Heart right ventricle (tissue), 16 donors: ENCODE results near the gene NAALAD2. TPM values are rescaled to one million over a fixed set of nuclear protein-coding genes. Genes with fewer than 3 reads are reported as not detected.

Source experiments
- ATAC-seq, 8 donors: fragments of 200-7000 bp; cut with Tn5 transposase; one replicate each; pipeline ENCODE4 v1.9.1; 2020; ENCODE audit warnings: mild to moderate bottlenecking in 8 of 8, moderate library complexity in 8 of 8, moderate number of reproducible peaks in 1 of 8
- DNase-seq, 2 donors: peaks; one replicate each; pipeline ENCODE4 v3.0.0-alpha.2; 2020
- H3K27ac ChIP-seq, 10 donors: fragments of 200-600 bp; sonication (generic) in 2 of 10; one replicate each; pipeline versions ENCODE4 v1.5.0 to v1.8.0; 2020 to 2022; ENCODE audit warnings: mild to moderate bottlenecking in 3 of 10
- H3K27me3 ChIP-seq, 7 donors: fragments of 200-600 bp; one replicate each; pipeline ENCODE4 v1.8.0; 2021 to 2022; ENCODE audit warnings: mild to moderate bottlenecking in 2 of 7
- H3K36me3 ChIP-seq, 9 donors: fragments of 200-600 bp; sonication (generic) in 1 of 9; one replicate each; pipeline versions ENCODE4 v1.5.0 to v1.8.0; 2020 to 2022; ENCODE audit warnings: mild to moderate bottlenecking in 2 of 9
- H3K4me1 ChIP-seq, 9 donors: fragments of 200-600 bp; sonication (generic) in 1 of 9; one replicate each; pipeline versions ENCODE4 v1.5.0 to v1.8.0; 2020 to 2022; ENCODE audit warnings: mild to moderate bottlenecking in 4 of 9
- H3K4me3 ChIP-seq, 10 donors: fragments of 200-600 bp; sonication (generic) in 2 of 10; one replicate each; pipeline versions ENCODE4 v1.5.0 to v1.8.0; 2020 to 2022; ENCODE audit warnings: mild to moderate bottlenecking in 7 of 10, moderate library complexity in 2 of 10
- H3K9me3 ChIP-seq, 11 donors: fragments of 200-600 bp in 10 of 11; sonication (generic) in 2 of 11; one replicate each; pipeline versions ENCODE4 v1.5.0 to v1.8.0; 2013 to 2022; ENCODE audit warnings: mild to moderate bottlenecking in 2 of 11, control low read depth in 1 of 11, moderate library complexity in 1 of 11
- WGBS, 2 donors: extraction: QIAGEN DNeasy Blood & Tissue Kit; methylation state at CpG; one replicate each; pipeline ENCODE4 v1.1.7; 2013; ENCODE audit warnings: inconsistent platforms in 1 of 2; 5-methylcytosine and 5-hydroxymethylcytosine counted together
- intact Hi-C, 10 donors: fragments of 100-400 bp; cut with DNase I; formaldehyde crosslinking; loops; one replicate each; pipeline versions ENCODE4 v1.11.1 to v1.14.2; 2022
- polyA plus RNA-seq, 2 donors: library from polyadenylated mRNA; stranded (reverse); fragments of 200-250 nt; gene quantifications; one replicate each; pipeline ENCODE4 v1.2.3, GENCODE V29; 2013
- total RNA-seq, 10 donors: library from RNA; stranded (reverse); fragmentation: NEBNext Ultra II Directional in 3 of 10; extraction: Animal tissue kit (Norgen Biotek cat#: 25700) in 3 of 10; gene quantifications; one replicate each; pipeline versions ENCODE4 v1.2.1 to v1.2.4, GENCODE V29; 2021 to 2023
- TF ChIP-seq, protein P1 (sequence below), 9 donors: fragments of 200-600 bp; sonication (generic) in 2 of 9; IDR thresholded peaks; one replicate each; pipeline versions ENCODE4 v1.5.0 to v1.8.0; 2021 to 2022; ENCODE audit warnings: antibody characterized with exemption in 9 of 9, mild to moderate bottlenecking in 5 of 9, moderate library complexity in 1 of 9
- donor health status: Arrhythmogenic right ventricular cardiomyopathy.
- donor health status: ischemic (EF 13 %, LVEDD 7.1; RV severe dilation, severe dysfunction).
- donor health status: healthy with polysubstance abuse.
- donor health status: DM: no; HTN: yes; CAD: no.
- donor health status: DM: no; HTN: no; CAD: no.
- donor health status: ischemic (EF 25% LVEDD 6.9; RV normal size, moderate dysfunction).
- donor health status: ischemic (EF 25% LVEDD 5.7; RV mildly dilated, moderate dysfunction).
- donor health status: healthy.
- donor health status: DM: yes; HTN: yes; CAD: no.
- donor health status: Ischemic cardiomyopathy.
- donor health status: ischemic (EF 35%, LVEDD 5.7; RV mildly dilated, moderate dysfunction).
- donor health status: nonischemic (EF 11% LVEDD 7.7; RV severe dilation, severe dysfunction).
- donor health status: DM: yes; HTN: yes; CAD: no.
- donor health status: PGD.
- donor health status: ischemic (EF 29% LVEDD 5.4; RV normal size, mild dysfunction).
- donor health status: nonischemic (EF 23%, LVEDD 6.1; RV moderate dilation, normal function).

The NAALAD2 gene
- total and polyA plus RNA-seq, 12 donors = 0.21 to 2.7 (median 0.51) TPM

DNA sequence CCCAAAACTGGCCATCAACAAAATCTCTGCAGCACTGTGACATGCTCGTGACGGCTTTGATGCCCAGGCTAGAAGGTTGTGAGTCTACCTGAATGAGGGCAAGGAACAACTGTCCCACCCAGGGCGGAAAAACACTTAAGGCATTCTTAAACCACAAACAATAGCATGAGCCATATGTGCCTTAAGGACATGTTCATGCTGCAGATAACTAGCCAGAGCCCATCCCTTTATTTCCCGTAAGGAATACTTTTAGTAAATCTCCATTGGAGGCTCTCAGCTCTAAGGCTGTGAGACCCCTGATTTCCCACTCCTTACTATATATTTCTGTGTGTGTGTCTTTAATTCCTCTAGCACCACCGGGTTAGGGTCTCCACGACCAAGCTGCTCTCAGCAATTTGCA lies 85.0 kb downstream of the NAALAD2 start:
- peaks cover 0 to 61% (median 53%) of the 10 kb centered on the region in 9 donors for H3K4me1 ChIP-seq
- no peaks in the 10 kb centered on the region for H3K27me3 ChIP-seq
- intact Hi-C loops = no loop called here
- ATAC-seq = no peak
- 95 to 97% methylated on average over 6 of the region's 6 CpGs for WGBS, 2 donors
- no peak for DNase-seq
- peaks cover 0 to 30% (median 0%) of the 10 kb centered on the region in 9 donors for H3K36me3 ChIP-seq
- H3K4me3 ChIP-seq = no peak overlapping the region
- no peak overlapping the region for H3K27ac ChIP-seq
- TF ChIP-seq, protein P1, sequence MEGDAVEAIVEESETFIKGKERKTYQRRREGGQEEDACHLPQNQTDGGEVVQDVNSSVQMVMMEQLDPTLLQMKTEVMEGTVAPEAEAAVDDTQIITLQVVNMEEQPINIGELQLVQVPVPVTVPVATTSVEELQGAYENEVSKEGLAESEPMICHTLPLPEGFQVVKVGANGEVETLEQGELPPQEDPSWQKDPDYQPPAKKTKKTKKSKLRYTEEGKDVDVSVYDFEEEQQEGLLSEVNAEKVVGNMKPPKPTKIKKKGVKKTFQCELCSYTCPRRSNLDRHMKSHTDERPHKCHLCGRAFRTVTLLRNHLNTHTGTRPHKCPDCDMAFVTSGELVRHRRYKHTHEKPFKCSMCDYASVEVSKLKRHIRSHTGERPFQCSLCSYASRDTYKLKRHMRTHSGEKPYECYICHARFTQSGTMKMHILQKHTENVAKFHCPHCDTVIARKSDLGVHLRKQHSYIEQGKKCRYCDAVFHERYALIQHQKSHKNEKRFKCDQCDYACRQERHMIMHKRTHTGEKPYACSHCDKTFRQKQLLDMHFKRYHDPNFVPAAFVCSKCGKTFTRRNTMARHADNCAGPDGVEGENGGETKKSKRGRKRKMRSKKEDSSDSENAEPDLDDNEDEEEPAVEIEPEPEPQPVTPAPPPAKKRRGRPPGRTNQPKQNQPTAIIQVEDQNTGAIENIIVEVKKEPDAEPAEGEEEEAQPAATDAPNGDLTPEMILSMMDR (IDR thresholded peaks at IDR 0.05) = no peak
- H3K9me3 ChIP-seq = no peaks in the 10 kb centered on the region

DNA sequence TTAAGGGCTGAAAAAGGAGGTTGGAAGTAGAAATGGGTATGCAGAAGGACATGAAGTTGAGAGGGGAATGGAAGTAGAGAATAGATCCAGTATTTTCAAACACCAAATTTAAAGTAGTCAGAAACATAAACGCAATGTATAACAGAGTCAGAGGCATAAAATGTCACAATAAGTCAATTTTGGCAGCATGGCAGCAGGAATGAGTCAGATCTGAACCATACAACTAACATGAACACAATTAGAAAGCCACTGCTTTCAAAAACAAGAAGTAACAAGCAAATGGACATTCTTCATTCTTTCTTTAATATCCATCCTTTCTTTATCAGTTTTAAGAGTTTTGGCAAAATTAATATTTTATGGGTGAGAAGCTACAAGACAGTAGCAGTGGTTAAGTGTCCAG lies 85.9 kb downstream of the NAALAD2 start:
- H3K27ac ChIP-seq = no peak overlapping the region
- H3K27me3 ChIP-seq = no peaks in the 10 kb centered on the region
- DNase-seq (no peak), ATAC-seq (no peak)
- 85 to 97% methylated on average over 1 of the region's 1 CpG for WGBS, 2 donors
- TF ChIP-seq, protein P1 (IDR thresholded peaks at IDR 0.05) = no peak
- peak overlapping the region in 1 of 10 donors; percentile 5 for H3K4me3 ChIP-seq
- peaks cover 0 to 20% (median 0%) of the 10 kb centered on the region in 9 donors for H3K36me3 ChIP-seq
- H3K4me1 ChIP-seq = peaks cover 0 to 68% (median 53%) of the 10 kb centered on the region in 9 donors
- intact Hi-C loops = no loop called here
- H3K9me3 ChIP-seq = no peaks in the 10 kb centered on the region

DNA sequence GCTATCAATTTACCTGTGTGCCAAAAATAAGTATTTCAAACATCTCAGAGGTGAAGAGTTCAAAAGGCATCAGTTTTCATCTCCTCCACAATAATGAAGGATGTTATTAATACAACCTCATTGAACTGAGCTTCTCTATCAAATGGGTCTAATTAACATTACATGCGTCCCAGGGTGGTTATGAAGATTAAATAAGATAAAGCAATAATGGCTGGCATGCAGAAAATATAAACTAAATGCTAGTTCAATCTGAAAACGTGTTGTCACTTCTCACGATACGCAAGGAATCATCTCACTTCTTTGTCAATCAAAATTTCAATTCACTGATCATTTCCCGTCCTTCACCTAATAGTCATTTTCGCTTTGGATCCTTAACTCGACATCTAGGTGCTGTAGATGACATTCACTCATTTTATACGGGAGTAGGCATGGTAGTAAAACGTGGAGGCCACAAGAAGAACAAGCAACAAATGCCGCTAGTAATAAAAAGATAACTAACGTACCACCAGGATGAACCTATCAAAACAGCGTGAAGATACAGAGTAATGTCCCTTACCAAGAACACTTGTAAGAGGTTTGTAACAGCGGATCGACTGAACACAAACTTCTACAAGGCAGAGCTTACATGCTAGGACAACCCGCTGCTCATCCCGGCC lies 87.5 kb downstream of the NAALAD2 start:
- peak in 1 of 8 donors; percentile 5 for ATAC-seq
- 6 to 10% methylated on average over 16 of the region's 16 CpGs for WGBS, 2 donors
- intact Hi-C loops = loop anchor here in 1 of 10 donors (2.0 kb wide), 1 partner anchor 17 kb away; no protein-coding TSS in a partner anchor

DNA sequence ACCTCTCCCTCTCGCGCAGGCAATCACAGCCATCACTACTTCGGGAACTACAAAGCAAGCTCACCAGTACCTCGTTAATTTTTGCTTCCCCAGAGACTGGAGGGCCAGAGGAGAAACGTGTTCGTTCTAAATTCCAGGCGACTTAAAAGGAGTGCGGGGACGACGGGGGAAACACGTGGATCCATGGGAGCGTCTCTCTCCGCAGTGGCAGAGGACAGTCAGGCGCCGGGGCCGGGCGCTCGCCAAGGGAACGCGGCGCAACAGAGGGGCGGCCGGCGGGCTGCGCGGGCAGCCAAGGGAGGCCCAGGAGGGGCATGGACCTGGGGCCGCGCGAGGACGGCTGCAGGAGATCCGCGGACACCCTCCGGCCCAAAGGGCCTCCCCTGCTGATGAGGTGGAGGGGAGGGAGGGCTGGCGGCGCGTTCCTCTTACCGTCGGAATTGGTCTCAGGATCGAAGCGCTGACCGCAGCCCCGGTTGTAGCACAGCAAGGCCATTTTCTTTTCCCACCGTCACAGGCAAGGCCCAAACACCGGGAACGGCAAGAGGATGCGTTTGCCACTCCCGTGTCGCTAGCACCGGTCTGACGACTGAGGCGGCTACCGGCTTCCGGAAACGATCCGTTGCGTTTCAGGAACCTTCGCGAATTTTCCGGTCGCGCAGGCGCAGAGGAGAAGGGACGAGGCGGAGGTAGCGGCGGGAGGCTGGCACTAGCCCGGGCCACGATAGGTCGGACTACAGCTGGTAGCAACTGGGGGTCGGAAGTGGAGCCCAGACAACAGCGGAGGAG lies 88.2 kb downstream of the NAALAD2 start, which contains the start of gene CHORDC1:
CHORDC1 (minus strand) TSS at position 591 of the 789 bp plus-strand sequence; CDS start at position 496, 95 bp downstream.
- peaks cover 0 to 47% (median 37%) of the 10 kb centered on the region in 9 donors for H3K4me1 ChIP-seq
- intact Hi-C loops = loop anchor here in 1 of 10 donors (2.0 kb wide), 1 partner anchor 18 kb away; no protein-coding TSS in a partner anchor
- peak within 1 kb of the TSS; percentile 61 to 96 (median 92) for H3K27ac ChIP-seq

More for the DNA sequence above, 87.5 kb downstream of the NAALAD2 start:
- TF ChIP-seq, protein P1 (IDR thresholded peaks at IDR 0.05) = no peak
- Histone ChIP-seq H3K9me3 (no peaks in the 10 kb centered on the region), H3K4me3 (peak overlapping the region; percentile 67 to 92 (median 86)), H3K27ac (peak overlapping the region in 9 of 10 donors; percentile 87 to 96 (median 93)), H3K27me3 (no peaks in the 10 kb centered on the region), H3K4me1 (peaks cover 0 to 53% (median 39%) of the 10 kb centered on the region in 9 donors), H3K36me3 (peaks cover 0 to 10% (median 0%) of the 10 kb centered on the region in 9 donors)
- no peak for DNase-seq

More for the DNA sequence above, 88.2 kb downstream of the NAALAD2 start, which contains the start of gene CHORDC1:
- TF ChIP-seq, protein P1 (IDR thresholded peaks at IDR 0.05) = no peak
- peak within 1 kb of the TSS; percentile 67 to 92 (median 86) for H3K4me3 ChIP-seq
- peak; percentile 93 to 94 for DNase-seq
- WGBS, 2 donors = 0% methylated on average over 70 to 71 of the region's 71 CpGs
- H3K27me3 ChIP-seq = no peaks in the 10 kb centered on the region
- H3K36me3 ChIP-seq = peaks cover 0 to 3% (median 0%) of the 10 kb centered on the region in 9 donors
- ATAC-seq = peak; percentile 93 to 99 (median 98)
- H3K9me3 ChIP-seq = no peaks in the 10 kb centered on the region
